Activated naive CD8-positive, alpha-beta T cell (primary cell): ENCODE measurements around the gene SPATS2L.
A peak's percentile ranks its signal among the peaks of the same experiment; 100 is the strongest.

Source experiments
- H3K27ac Mint-ChIP-seq: one replicate; pipeline ENCODE4 v1.8.0; 2021; ENCODE audit warnings: mixed read lengths
- H3K27me3 Mint-ChIP-seq: one replicate; pipeline ENCODE4 v1.8.0; 2021; ENCODE audit warnings: mixed read lengths
- H3K36me3 Mint-ChIP-seq: one replicate; pipeline ENCODE4 v1.8.0; 2021; ENCODE audit warnings: mixed read lengths
- H3K4me1 Mint-ChIP-seq: one replicate; pipeline ENCODE4 v1.8.0; 2021; ENCODE audit warnings: low read depth, mixed read lengths
- H3K4me3 Mint-ChIP-seq: one replicate; pipeline ENCODE4 v1.8.0; 2021; ENCODE audit warnings: mild to moderate bottlenecking, mixed read lengths
- H3K9me3 Mint-ChIP-seq: one replicate; pipeline ENCODE4 v1.8.0; 2021; ENCODE audit warnings: low read depth, mixed read lengths

Gene SPATS2L

DNA sequence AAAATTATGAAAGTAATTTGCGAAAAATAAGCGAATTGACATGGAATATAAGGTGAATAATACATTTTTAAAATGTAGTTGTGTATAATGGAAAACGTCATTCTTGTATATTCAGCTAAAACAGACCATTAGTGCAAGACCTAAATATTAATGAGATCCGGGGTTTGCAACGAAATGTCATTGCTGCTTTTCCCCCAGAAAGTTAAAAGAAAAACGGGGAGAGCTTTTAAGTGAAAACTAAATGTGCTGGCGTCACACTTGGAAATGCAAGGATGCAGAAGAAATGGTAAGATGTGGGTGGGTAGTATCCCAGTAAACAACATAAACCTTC lies 219.0 kb downstream of the SPATS2L start:
- H3K4me1 Mint-ChIP-seq: peaks cover 15% of the 10 kb centered on the region
- H3K27me3 Mint-ChIP-seq: no peaks in the 10 kb centered on the region
- H3K9me3 Mint-ChIP-seq: no peaks in the 10 kb centered on the region
- H3K27ac Mint-ChIP-seq: peak overlapping the region; percentile 81
- H3K36me3 Mint-ChIP-seq: peaks cover 2% of the 10 kb centered on the region
- H3K4me3 Mint-ChIP-seq: peak overlapping the region; percentile 97

DNA sequence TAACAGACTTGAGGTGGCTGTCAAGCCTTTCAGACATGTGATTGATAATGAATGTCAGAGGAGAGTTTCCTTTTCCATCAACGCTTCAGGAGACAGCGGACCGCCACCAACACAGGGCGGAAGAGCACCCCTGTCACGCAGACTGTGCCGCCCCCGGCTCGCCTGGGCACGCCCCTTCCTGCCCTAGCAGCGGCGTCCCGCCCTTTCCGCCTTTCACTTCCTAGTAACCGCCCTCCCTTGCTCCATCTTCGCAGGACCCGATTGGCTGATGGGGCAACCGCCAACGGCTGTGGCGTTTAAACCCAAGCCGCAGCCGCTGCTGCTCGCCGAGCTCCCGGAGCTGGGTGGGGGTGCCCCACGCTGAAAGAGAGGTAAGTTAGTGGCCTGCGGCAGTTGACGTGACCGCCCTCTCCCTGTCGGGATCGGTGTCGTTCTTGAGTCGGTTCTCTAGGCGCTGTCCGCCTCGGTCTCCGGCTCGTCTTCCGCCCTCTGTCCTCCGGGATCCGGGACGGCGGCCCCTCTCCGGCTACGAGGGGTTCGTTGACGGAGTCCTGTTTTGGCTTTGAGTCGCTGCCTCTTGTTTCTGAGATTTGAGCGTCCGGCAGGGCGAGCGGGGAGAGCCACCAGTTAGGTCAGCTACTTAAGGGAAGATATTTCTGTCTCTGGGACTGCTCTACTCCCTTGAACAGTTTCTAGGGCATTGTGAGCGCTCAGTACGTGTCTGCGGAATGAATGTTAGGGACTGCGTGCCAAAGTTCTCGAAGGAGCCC lies 219.6 kb downstream of the SPATS2L start, which contains the start of gene SGO2:
TSS of gene SGO2 (plus strand) at position 326 of the 770 bp plus-strand sequence. CDS start 6,769 bp downstream, outside the sequence.
- peak within 1 kb of the TSS; percentile 97 for H3K4me3 Mint-ChIP-seq
- H3K27ac Mint-ChIP-seq: peak within 1 kb of the TSS; percentile 81
- H3K27me3 Mint-ChIP-seq: no peaks in the 10 kb centered on the region
- H3K36me3 Mint-ChIP-seq: peaks cover 2% of the 10 kb centered on the region
- H3K4me1 Mint-ChIP-seq: peaks cover 15% of the 10 kb centered on the region
- H3K9me3 Mint-ChIP-seq: no peaks in the 10 kb centered on the region

DNA sequence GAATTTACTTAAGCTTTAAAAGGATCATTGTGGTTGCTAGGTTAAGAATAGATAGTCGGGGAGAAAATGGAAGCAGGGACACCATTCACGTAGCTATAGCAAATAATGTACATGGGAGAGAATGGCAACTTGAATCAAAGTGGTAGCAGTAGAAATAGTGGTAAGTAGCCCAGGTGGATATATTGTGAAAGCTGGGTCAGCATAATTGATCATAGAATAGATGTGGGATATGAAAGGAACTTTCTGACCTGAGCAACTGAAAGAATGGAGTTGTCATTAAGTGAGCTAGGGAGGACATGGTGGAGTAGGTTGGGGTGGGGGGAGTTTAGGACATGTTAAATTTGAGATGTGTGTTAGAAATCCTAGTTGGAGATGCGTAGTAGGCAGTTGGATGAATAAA lies 221.7 kb downstream of the SPATS2L start:
- peaks cover 15% of the 10 kb centered on the region for H3K4me1 Mint-ChIP-seq
- no peaks in the 10 kb centered on the region for H3K9me3 Mint-ChIP-seq
- H3K27me3 Mint-ChIP-seq: no peaks in the 10 kb centered on the region
- no peak overlapping the region for H3K4me3 Mint-ChIP-seq
- H3K27ac Mint-ChIP-seq: no peak overlapping the region
- H3K36me3 Mint-ChIP-seq: peaks cover 4% of the 10 kb centered on the region
